GM19035 (cell line): ENCODE data around the gene AKR1D1.
A peak's percentile ranks its signal among the peaks of the same experiment; 100 is the strongest.
"Not testable (repeated sequence)": the region's sequence is repeated elsewhere in the genome, so short reads cannot be mapped to it uniquely, and the experiment has no call there.

Experiments used
- ATAC-seq: cut with Tn5 transposase; IDR thresholded peaks from one replicate; pipeline ENCODE4 v1.9.1; 2021; ENCODE audit not compliant: unreplicated experiment

The AKR1D1 gene

GRCh38 chr7:138076196-138076595, at the start of gene AKR1D1:
Gene AKR1D1 (plus strand): TSS chr7:138076459. CDS start chr7:138076519, 60 bp downstream.
- ATAC-seq = no peak

- no peak for ATAC-seq
Measured at GRCh38 chr7:138027100-138027499, 49.2 kb upstream of the AKR1D1 start.

GRCh38 chr7:138029126-138029525, 47.1 kb upstream of the AKR1D1 start:
- ATAC-seq = no peak

- ATAC-seq = no peak
Measured at GRCh38 chr7:138029941-138030340, 46.3 kb upstream of the AKR1D1 start.

GRCh38 chr7:138030679-138031351, 45.4 kb upstream of the AKR1D1 start:
- no peak for ATAC-seq

GRCh38 chr7:138032186-138032585, 44.1 kb upstream of the AKR1D1 start:
- peak; percentile 45 for ATAC-seq

- ATAC-seq = no peak
Measured at GRCh38 chr7:138032770-138033169, 43.5 kb upstream of the AKR1D1 start.

GRCh38 chr7:138033241-138033640, 43.0 kb upstream of the AKR1D1 start:
- no peak for ATAC-seq

GRCh38 chr7:138036135-138036534, 40.1 kb upstream of the AKR1D1 start:
- ATAC-seq = no peak

GRCh38 chr7:138040063-138040462, 36.2 kb upstream of the AKR1D1 start:
- not testable (repeated sequence) for ATAC-seq

- ATAC-seq = no peak
Measured at GRCh38 chr7:138044897-138045296, 31.4 kb upstream of the AKR1D1 start.

- no peak for ATAC-seq
Measured at GRCh38 chr7:138047907-138048306, 28.4 kb upstream of the AKR1D1 start.

GRCh38 chr7:138049505-138050116, 26.6 kb upstream of the AKR1D1 start:
- ATAC-seq = no peak

- not testable (repeated sequence) for ATAC-seq
Measured at GRCh38 chr7:138051712-138052247, 24.5 kb upstream of the AKR1D1 start.

- ATAC-seq = no peak
Measured at GRCh38 chr7:138052696-138053095, 23.6 kb upstream of the AKR1D1 start.

- not testable (repeated sequence) for ATAC-seq
Measured at GRCh38 chr7:138055698-138056097, 20.6 kb upstream of the AKR1D1 start.

- no peak for ATAC-seq
Measured at GRCh38 chr7:138063400-138063799, 12.9 kb upstream of the AKR1D1 start.

GRCh38 chr7:138064856-138065357, 11.4 kb upstream of the AKR1D1 start:
- no peak for ATAC-seq

GRCh38 chr7:138065827-138066226, 10.4 kb upstream of the AKR1D1 start:
- no peak for ATAC-seq

GRCh38 chr7:138066954-138067394, 9.3 kb upstream of the AKR1D1 start:
- ATAC-seq = no peak

GRCh38 chr7:138067774-138068173, 8.5 kb upstream of the AKR1D1 start:
- ATAC-seq = no peak

GRCh38 chr7:138070908-138071307, 5.4 kb upstream of the AKR1D1 start:
- no peak for ATAC-seq
